CD14-positive monocyte (primary cell): ENCODE data around the gene GPC5. TPM values are rescaled to one million over a fixed set of nuclear protein-coding genes. Genes with fewer than 3 reads are reported as not detected.

Source experiments
- DNase-seq, 3 donors: peaks; one replicate each; pipeline ENCODE4 v3.0.0-alpha.2; 2011 to 2022
- H2AFZ ChIP-seq: 2 replicates; pipeline ENCODE4 v1.6.0; 2012; ENCODE audit warnings: mild to moderate bottlenecking, low read depth, low read length, inconsistent platforms; ENCODE audit not compliant: insufficient read depth, poor library complexity, severe bottlenecking
- H3K27ac ChIP-seq, 2 donors: 1 replicate in 1 of 2; 2 replicates in 1 of 2; pipeline ENCODE4 v1.5.1; 2012 to 2013; ENCODE audit warnings: low read length in 2 of 2, control low read depth in 1 of 2, inconsistent platforms in 1 of 2, low read depth in 1 of 2, mild to moderate bottlenecking in 1 of 2
- H3K27me3 ChIP-seq, 2 donors: one replicate each; pipeline versions ENCODE4 v1.6.0 to v1.6.1; 2011 to 2013; ENCODE audit warnings: low read length in 2 of 2; ENCODE audit not compliant: control insufficient read depth in 2 of 2, insufficient read depth in 2 of 2
- H3K36me3 ChIP-seq, 2 donors: replicated peaks in 1 of 2; 1 replicate in 1 of 2; 2 replicates in 1 of 2; pipeline versions ENCODE4 v1.5.1 to v1.6.1; 2012 to 2013; ENCODE audit warnings: low read length in 2 of 2, control low read depth in 1 of 2, inconsistent platforms in 1 of 2, mild to moderate bottlenecking in 1 of 2; ENCODE audit not compliant: insufficient read depth in 2 of 2, control insufficient read depth in 1 of 2
- H3K4me1 ChIP-seq, 2 donors: 1 replicate in 1 of 2; 2 replicates in 1 of 2; pipeline versions ENCODE4 v1.5.1 to v1.6.1; 2012 to 2013; ENCODE audit warnings: low read length in 2 of 2, control low read depth in 1 of 2, inconsistent platforms in 1 of 2, mild to moderate bottlenecking in 1 of 2, moderate library complexity in 1 of 2; ENCODE audit not compliant: insufficient read depth in 2 of 2, control insufficient read depth in 1 of 2
- H3K4me2 ChIP-seq: replicated peaks from 2 replicates; pipeline ENCODE3; 2012; ENCODE audit warnings: low read length, moderate library complexity, mild to moderate bottlenecking; ENCODE audit not compliant: poor library complexity, severe bottlenecking; ENCODE audit errors: extremely low read depth
- H3K4me3 ChIP-seq, 3 experiments: fragments of 200-600 bp in 1 of 3; sonication (generic) in 1 of 3; replicated peaks in 1 of 3; 1 replicate in 2 of 3; 2 replicates in 1 of 3; pipeline ENCODE4 v1.5.1; 2011 to 2013; ENCODE audit warnings: low read length in 3 of 3, mild to moderate bottlenecking in 3 of 3, control low read depth in 2 of 3, low read depth in 2 of 3, inconsistent platforms in 1 of 3, moderate library complexity in 1 of 3
- H3K79me2 ChIP-seq: 2 replicates; pipeline ENCODE4 v1.6.0; 2012; ENCODE audit warnings: mild to moderate bottlenecking, control low read depth, inconsistent platforms, low read length, moderate library complexity; ENCODE audit not compliant: insufficient read depth
- H3K9ac ChIP-seq: 2 replicates; pipeline ENCODE4 v1.6.0; 2017; ENCODE audit warnings: low read length, mild to moderate bottlenecking; ENCODE audit not compliant: insufficient read depth, poor library complexity, severe bottlenecking
- H3K9me3 ChIP-seq, 2 donors: replicated peaks in 1 of 2; 1 replicate in 1 of 2; 2 replicates in 1 of 2; pipeline versions ENCODE4 v1.5.1 to v1.6.1; 2012 to 2013; ENCODE audit warnings: low read length in 2 of 2, control low read depth in 1 of 2; ENCODE audit not compliant: control insufficient read depth in 1 of 2, insufficient read depth in 1 of 2
- H4K20me1 ChIP-seq: 2 replicates; pipeline ENCODE4 v1.6.0; 2012; ENCODE audit warnings: mild to moderate bottlenecking, low read length, control low read depth, moderate library complexity; ENCODE audit not compliant: insufficient read depth
- H3K27ac Mint-ChIP-seq, 7 donors: one replicate each; pipeline ENCODE4 v1.8.0; 2020; ENCODE audit warnings: mild to moderate bottlenecking in 7 of 7, mixed read lengths in 7 of 7, moderate library complexity in 6 of 7, inconsistent platforms in 2 of 7
- H3K27me3 Mint-ChIP-seq, 3 donors: one replicate each; pipeline ENCODE4 v1.8.0; 2021 to 2022; ENCODE audit warnings: low read depth in 3 of 3, mild to moderate bottlenecking in 3 of 3, mixed read lengths in 3 of 3, moderate library complexity in 3 of 3, inconsistent platforms in 1 of 3
- H3K36me3 Mint-ChIP-seq, 2 donors: one replicate each; pipeline ENCODE4 v1.8.0; 2020; ENCODE audit warnings: mixed read lengths in 2 of 2, inconsistent platforms in 1 of 2, mild to moderate bottlenecking in 1 of 2
- H3K4me1 Mint-ChIP-seq: one replicate; pipeline ENCODE4 v1.8.0; 2020; ENCODE audit warnings: mild to moderate bottlenecking, mixed read lengths
- H3K4me3 Mint-ChIP-seq, 2 donors: one replicate each; pipeline ENCODE4 v1.8.0; 2020; ENCODE audit warnings: mild to moderate bottlenecking in 2 of 2, mixed read lengths in 2 of 2, moderate library complexity in 1 of 2
- H3K9me3 Mint-ChIP-seq, 7 donors: one replicate each; pipeline ENCODE4 v1.8.0; 2020 to 2022; ENCODE audit warnings: mixed read lengths in 7 of 7, mild to moderate bottlenecking in 6 of 7, moderate library complexity in 6 of 7, inconsistent platforms in 2 of 7
- WGBS: methylation state at CpG from one replicate; pipeline ENCODE4 v1.1.5; 2013; ENCODE audit warnings: missing lambda C conversion rate; ENCODE audit not compliant: insufficient coverage; 5-methylcytosine and 5-hydroxymethylcytosine counted together
- intact Hi-C, 2 donors: fragments of 100-400 bp; cut with micrococcal nuclease; formaldehyde crosslinking; loops; one replicate each; pipeline versions ENCODE4 v1.15.0 to v1.15.1; 2023
- polyA plus RNA-seq, 3 donors: library from polyadenylated mRNA; depleted of rRNA in 1 of 3; unstranded in 2 of 3; stranded (reverse) in 1 of 3; fragments of 300-500 nt in 2 of 3; fragments of >200 nt in 1 of 3; fragmentation: Illumina TruSeq in 2 of 3; gene quantifications; 1 replicate in 2 of 3; 2 replicates in 1 of 3; pipeline ENCODE4 v1.2.3, GENCODE V29; 2012 to 2021
- TF ChIP-seq, protein P1 (sequence below): fragments of 200-600 bp; IDR thresholded peaks from one replicate; pipeline ENCODE4 v1.8.0; 2022; ENCODE audit warnings: antibody characterized with exemption, mild to moderate bottlenecking

GPC5 gene
- polyA plus RNA-seq, 3 donors: not detected

DNA sequence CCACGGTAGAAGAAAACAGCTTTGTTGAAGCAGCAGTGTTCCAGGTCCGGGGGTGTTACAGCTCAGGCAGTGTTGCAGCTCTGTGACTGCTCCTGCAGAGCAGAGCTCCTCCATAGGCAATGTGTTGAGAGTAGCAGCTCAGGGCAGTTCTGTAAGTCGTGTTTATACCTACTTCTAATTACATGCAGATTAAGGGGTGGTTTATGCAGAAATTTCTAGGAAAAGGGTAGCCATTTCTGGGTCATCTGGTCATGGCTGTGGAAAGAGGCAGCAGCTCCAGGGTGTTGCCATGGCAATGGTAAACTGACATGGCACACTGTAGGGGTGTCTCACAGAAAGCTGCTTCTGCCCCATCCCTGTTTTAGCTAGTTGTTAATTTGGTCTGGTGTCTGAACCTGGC, 316.4 kb downstream of the GPC5 start:
- no peak overlapping the region for H3K27ac ChIP-seq
- H3K9me3 Mint-ChIP-seq: peaks cover 0 to 3% (median 0%) of the 10 kb centered on the region in 7 donors
- H3K4me2 ChIP-seq: no peak overlapping the region
- H3K4me1 ChIP-seq: no peaks in the 10 kb centered on the region
- no peak for DNase-seq
- no peak overlapping the region for H3K9ac ChIP-seq
- TF ChIP-seq, protein P1, sequence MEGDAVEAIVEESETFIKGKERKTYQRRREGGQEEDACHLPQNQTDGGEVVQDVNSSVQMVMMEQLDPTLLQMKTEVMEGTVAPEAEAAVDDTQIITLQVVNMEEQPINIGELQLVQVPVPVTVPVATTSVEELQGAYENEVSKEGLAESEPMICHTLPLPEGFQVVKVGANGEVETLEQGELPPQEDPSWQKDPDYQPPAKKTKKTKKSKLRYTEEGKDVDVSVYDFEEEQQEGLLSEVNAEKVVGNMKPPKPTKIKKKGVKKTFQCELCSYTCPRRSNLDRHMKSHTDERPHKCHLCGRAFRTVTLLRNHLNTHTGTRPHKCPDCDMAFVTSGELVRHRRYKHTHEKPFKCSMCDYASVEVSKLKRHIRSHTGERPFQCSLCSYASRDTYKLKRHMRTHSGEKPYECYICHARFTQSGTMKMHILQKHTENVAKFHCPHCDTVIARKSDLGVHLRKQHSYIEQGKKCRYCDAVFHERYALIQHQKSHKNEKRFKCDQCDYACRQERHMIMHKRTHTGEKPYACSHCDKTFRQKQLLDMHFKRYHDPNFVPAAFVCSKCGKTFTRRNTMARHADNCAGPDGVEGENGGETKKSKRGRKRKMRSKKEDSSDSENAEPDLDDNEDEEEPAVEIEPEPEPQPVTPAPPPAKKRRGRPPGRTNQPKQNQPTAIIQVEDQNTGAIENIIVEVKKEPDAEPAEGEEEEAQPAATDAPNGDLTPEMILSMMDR: no peak
- H3K4me3 Mint-ChIP-seq: no peak overlapping the region
- H3K4me3 ChIP-seq: no peak overlapping the region
- WGBS: no CpG with 5 or more reads among the region's 3 CpGs
- H3K36me3 Mint-ChIP-seq: no peaks in the 10 kb centered on the region
- H3K36me3 ChIP-seq: no peaks in the 10 kb centered on the region
- H3K9me3 ChIP-seq: no peaks in the 10 kb centered on the region
- H3K4me1 Mint-ChIP-seq: no peaks in the 10 kb centered on the region
- no peak overlapping the region for H3K27ac Mint-ChIP-seq
- H3K27me3 Mint-ChIP-seq: peaks cover 0 to 4% (median 0%) of the 10 kb centered on the region in 3 donors
- no peaks in the 10 kb centered on the region for H3K79me2 ChIP-seq
- intact Hi-C loops: no loop called here
- no peaks in the 10 kb centered on the region for H3K27me3 ChIP-seq
- H4K20me1 ChIP-seq: no peaks in the 10 kb centered on the region
- no peak overlapping the region for H2AFZ ChIP-seq

DNA sequence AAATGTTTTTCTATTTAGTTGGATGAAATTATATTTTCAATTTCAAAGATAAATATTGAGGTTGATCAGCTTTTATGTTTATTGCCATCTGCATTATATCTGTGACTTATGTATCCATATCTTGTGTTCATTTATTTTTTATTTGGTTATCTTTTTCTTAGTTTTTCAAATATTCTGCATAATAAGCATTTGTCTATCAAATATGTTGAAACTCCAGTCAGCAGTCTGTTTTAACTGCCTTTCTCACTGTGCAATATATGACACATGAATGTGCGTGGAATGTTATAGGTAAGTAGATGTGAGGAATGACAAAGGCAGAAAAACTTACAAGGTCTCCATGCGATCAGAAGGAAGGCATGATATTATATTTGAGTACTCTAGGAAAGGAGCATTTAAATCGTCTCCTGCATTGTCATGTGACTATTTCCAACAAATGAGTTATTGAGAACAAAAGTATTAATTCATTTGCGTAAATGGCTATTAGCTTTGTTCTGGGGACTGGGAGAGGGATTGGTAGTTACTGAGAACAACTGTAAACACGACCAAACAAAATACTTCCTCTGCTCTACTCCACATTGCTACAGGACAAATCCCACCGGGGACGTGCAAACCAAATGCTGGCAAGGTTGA, 318.1 kb downstream of the GPC5 start:
- no peak overlapping the region for H3K4me3 ChIP-seq

More for the DNA sequence above, 318.1 kb downstream of the GPC5 start:
- Histone ChIP-seq H3K4me1 (no peaks in the 10 kb centered on the region), H3K27me3 (no peaks in the 10 kb centered on the region), H3K27ac (no peak overlapping the region), H2AFZ (no peak overlapping the region), H3K9ac (no peak overlapping the region), H4K20me1 (no peaks in the 10 kb centered on the region), H3K9me3 (no peaks in the 10 kb centered on the region), H3K79me2 (no peaks in the 10 kb centered on the region), H3K36me3 (no peaks in the 10 kb centered on the region), H3K4me2 (no peak overlapping the region)
- TF ChIP-seq, protein P1: no peak
- peaks cover 0 to 3% (median 0%) of the 10 kb centered on the region in 7 donors for H3K9me3 Mint-ChIP-seq
- WGBS: 100% methylated on average over 2 of the region's 7 CpGs
- H3K36me3 Mint-ChIP-seq: no peaks in the 10 kb centered on the region
- intact Hi-C loops: no loop called here
- peaks cover 0 to 5% (median 0%) of the 10 kb centered on the region in 3 donors for H3K27me3 Mint-ChIP-seq
- no peak overlapping the region for H3K27ac Mint-ChIP-seq
- no peaks in the 10 kb centered on the region for H3K4me1 Mint-ChIP-seq
- H3K4me3 Mint-ChIP-seq: no peak overlapping the region
- DNase-seq: no peak
